GM15510 (cell line): ENCODE measurements around the gene SLC10A7.

Experiments
- POLR2A ChIP-seq: IDR thresholded peaks from 3 replicates; pipeline ENCODE4 v1.6.1; 2011; ENCODE audit warnings: borderline replicate concordance; ENCODE audit not compliant: insufficient read length; ENCODE audit errors: extremely low read depth

SLC10A7 gene

GRCh38 chr4:146255874-146256273 is 265.9 kb downstream of the SLC10A7 start:
- TF ChIP-seq POLR2A, result no peak

- no peak for TF ChIP-seq POLR2A
These were observed 266.3 kb downstream of the SLC10A7 start for GRCh38 chr4:146255463-146255862.

- no peak for TF ChIP-seq POLR2A
These were observed 268.6 kb downstream of the SLC10A7 start for GRCh38 chr4:146252969-146253611.

- no peak for TF ChIP-seq POLR2A
These were observed 274.4 kb downstream of the SLC10A7 start for GRCh38 chr4:146247356-146247755.

GRCh38 chr4:146246381-146246780 is 275.4 kb downstream of the SLC10A7 start:
- no peak for TF ChIP-seq POLR2A

- no peak for TF ChIP-seq POLR2A
These were observed 275.9 kb downstream of the SLC10A7 start for GRCh38 chr4:146245850-146246249.

- TF ChIP-seq POLR2A, result no peak
These were observed 276.5 kb downstream of the SLC10A7 start for GRCh38 chr4:146245246-146245645.

GRCh38 chr4:146244496-146244895 is 277.2 kb downstream of the SLC10A7 start:
- no peak for TF ChIP-seq POLR2A

GRCh38 chr4:146243883-146244277 is 277.9 kb downstream of the SLC10A7 start:
- no peak for TF ChIP-seq POLR2A

GRCh38 chr4:146243141-146243882 is 278.4 kb downstream of the SLC10A7 start:
- no peak for TF ChIP-seq POLR2A

GRCh38 chr4:146238107-146238506 is 283.6 kb downstream of the SLC10A7 start:
- no peak for TF ChIP-seq POLR2A

- TF ChIP-seq POLR2A, result no peak
These were observed 284.6 kb downstream of the SLC10A7 start for GRCh38 chr4:146237092-146237491.

GRCh38 chr4:146236216-146236615 is 285.5 kb downstream of the SLC10A7 start:
- TF ChIP-seq POLR2A, result no peak

- no peak for TF ChIP-seq POLR2A
These were observed 286.0 kb downstream of the SLC10A7 start for GRCh38 chr4:146235654-146236177.

- no peak for TF ChIP-seq POLR2A
These were observed 289.5 kb downstream of the SLC10A7 start for GRCh38 chr4:146232131-146232722.
